AG09319 (cell line): Measurements from ENCODE around the gene ENDOG.

Experiments used
- DNase-seq: peaks from one replicate; pipeline ENCODE4 v3.0.0-alpha.2; 2010; ENCODE audit warnings: low read depth; ENCODE audit errors: extremely low read depth
- TF ChIP-seq, protein P1 (sequence below): IDR thresholded peaks from 2 replicates; pipeline ENCODE4 v1.5.1; 2011; ENCODE audit warnings: low read depth, mild to moderate bottlenecking, inconsistent platforms, low read length, moderate library complexity

The ENDOG gene

GRCh38 chr9:128824911-128825310 lies 6.6 kb downstream of the ENDOG start:
- no peak for DNase-seq
- TF ChIP-seq, protein P1, sequence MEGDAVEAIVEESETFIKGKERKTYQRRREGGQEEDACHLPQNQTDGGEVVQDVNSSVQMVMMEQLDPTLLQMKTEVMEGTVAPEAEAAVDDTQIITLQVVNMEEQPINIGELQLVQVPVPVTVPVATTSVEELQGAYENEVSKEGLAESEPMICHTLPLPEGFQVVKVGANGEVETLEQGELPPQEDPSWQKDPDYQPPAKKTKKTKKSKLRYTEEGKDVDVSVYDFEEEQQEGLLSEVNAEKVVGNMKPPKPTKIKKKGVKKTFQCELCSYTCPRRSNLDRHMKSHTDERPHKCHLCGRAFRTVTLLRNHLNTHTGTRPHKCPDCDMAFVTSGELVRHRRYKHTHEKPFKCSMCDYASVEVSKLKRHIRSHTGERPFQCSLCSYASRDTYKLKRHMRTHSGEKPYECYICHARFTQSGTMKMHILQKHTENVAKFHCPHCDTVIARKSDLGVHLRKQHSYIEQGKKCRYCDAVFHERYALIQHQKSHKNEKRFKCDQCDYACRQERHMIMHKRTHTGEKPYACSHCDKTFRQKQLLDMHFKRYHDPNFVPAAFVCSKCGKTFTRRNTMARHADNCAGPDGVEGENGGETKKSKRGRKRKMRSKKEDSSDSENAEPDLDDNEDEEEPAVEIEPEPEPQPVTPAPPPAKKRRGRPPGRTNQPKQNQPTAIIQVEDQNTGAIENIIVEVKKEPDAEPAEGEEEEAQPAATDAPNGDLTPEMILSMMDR = no peak

DNA sequence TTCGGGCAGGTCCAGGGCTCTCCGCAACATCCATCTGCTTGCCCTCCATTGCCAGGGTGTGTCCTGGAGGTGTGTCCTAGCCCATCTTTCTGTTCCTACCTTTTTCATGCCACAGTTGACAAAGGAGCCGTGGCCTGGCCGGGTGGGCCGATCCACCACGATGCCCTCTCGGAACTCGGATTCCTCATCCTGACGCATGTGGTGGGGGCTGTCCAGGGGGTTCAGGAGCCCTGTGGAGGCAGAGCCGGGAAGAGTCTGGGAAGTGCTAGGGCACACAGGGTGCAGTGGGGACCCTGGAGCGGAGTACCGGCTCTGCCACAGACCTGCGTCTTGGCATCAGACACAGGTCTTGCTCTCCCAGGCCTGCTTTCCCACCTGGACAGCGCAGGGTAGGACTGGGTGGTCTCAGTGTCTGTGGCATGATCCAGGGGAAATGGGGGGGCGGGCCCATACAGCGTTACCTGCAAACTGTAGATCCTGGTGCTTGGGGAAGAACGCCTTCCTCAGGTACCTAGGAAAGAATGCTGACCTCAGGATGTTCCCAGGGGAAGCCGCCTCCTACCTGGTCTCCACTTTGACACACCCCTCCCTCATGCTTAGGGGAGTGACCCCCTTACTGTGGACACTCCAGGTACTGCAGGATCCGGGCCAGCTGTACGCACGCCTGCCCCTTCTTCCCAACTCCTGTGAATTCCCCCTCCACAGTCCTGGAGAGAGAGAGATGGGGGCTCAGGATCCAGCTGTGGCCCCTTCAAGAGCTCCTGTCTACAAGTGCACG lies 7.8 kb downstream of the ENDOG start:
- no peak for DNase-seq
- TF ChIP-seq, protein P1 = no peak

- DNase-seq = no peak
- TF ChIP-seq, protein P1 = no peak
These were observed 10.0 kb downstream of the ENDOG start for GRCh38 chr9:128828267-128828666.

DNA sequence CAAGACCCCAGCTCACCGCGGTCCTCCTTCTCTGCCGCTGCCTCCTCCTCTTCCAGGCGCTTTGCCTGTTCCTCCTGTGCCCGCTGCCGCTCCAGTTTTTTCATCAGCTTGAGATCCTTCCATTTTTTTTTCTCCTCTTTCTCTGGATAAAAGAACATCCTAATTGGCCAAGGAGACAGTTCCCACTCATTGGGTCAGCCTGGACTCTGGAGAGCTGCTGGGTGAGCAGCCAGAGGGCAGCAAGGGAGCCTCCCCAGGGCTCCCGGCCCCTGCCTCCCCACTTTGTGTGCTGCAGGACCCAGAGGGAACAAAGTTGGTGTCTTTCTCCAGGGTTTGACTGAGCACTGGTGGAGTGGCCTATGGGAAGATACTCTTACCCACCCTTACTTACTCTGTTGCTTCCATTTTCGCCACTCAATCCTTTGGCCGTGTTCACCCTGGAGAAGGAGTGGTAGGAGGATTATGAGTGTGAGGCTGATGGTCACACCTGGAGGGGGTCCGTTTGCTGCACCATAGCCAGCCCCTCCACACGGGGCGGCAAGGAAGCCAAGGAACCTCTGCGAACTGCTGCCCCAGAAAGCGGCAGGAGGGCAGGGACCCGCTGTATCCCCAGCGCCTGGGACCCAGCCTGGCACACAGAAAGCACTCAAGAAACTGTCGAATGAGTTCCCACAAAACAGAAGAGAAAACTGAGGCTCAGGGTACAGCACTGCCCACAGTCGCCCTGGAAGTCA lies 10.6 kb downstream of the ENDOG start:
- TF ChIP-seq, protein P1 = no peak
- DNase-seq = no peak

- TF ChIP-seq, protein P1 = no peak
- DNase-seq = peak; percentile 63
These were observed 11.4 kb downstream of the ENDOG start, which contains the start of gene SPOUT1 for GRCh38 chr9:128829477-128830251. SPOUT1 (minus strand) TSS chr9:128829794; CDS start chr9:128829780, 14 bp downstream.

GRCh38 chr9:128833696-128834095 lies 15.4 kb downstream of the ENDOG start:
- TF ChIP-seq, protein P1 = no peak
- DNase-seq = no peak
